GM12891 (cell line): ENCODE data around the gene TOPORS.

Experiments
- POLR2A ChIP-seq: IDR thresholded peaks from 2 replicates; pipeline ENCODE4 v1.6.1; 2011; ENCODE audit warnings: low read depth, low read length, control low read depth
- POLR2AphosphoS5 ChIP-seq: IDR thresholded peaks from 2 replicates; pipeline ENCODE4 v1.6.1; 2011; ENCODE audit warnings: low read depth, low read length, control low read depth
- TAF1 ChIP-seq: IDR thresholded peaks from 2 replicates; pipeline ENCODE4 v1.6.1; 2011; ENCODE audit warnings: low read depth, low read length, control low read depth

DNA sequence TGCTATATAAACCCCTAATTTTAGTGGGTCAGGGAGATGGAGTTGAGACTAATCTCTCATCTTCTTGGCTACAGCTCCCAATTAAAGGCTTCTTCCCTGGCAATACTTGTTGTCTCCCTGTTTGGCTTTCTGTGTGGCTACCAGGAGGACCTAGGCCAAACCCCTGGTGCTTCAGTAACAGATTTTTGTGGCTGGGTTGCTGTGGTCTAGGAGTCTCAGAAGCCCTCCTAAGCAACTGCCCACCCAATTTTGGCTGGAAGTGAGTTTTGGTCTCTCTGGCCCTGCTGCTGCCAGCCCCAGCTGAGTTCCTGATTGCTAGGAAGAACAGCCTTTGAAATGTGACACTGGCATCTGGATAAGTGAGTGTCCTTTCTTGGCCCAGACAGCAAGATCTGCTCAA is 36.1 kb downstream of the TOPORS start:
- TF ChIP-seq TAF1 (no peak), POLR2AphosphoS5 (no peak), POLR2A (no peak)
